ENCODE results near the gene UBE2G1. TPM values are rescaled to one million over a fixed set of nuclear protein-coding genes. Genes with fewer than 3 reads are reported as not detected.
A peak's percentile ranks its signal among the peaks of the same experiment; 100 is the strongest.

The UBE2G1 gene
- total RNA-seq, 1 donor from 2014 or later, result 105 TPM

- no peak for DNase-seq
- no peak for ATAC-seq
- intact Hi-C loops (cut with micrococcal nuclease), result no loop called here
Measured at GRCh38 chr17:4314179-4314578, 52.3 kb downstream of the UBE2G1 start.

DNA sequence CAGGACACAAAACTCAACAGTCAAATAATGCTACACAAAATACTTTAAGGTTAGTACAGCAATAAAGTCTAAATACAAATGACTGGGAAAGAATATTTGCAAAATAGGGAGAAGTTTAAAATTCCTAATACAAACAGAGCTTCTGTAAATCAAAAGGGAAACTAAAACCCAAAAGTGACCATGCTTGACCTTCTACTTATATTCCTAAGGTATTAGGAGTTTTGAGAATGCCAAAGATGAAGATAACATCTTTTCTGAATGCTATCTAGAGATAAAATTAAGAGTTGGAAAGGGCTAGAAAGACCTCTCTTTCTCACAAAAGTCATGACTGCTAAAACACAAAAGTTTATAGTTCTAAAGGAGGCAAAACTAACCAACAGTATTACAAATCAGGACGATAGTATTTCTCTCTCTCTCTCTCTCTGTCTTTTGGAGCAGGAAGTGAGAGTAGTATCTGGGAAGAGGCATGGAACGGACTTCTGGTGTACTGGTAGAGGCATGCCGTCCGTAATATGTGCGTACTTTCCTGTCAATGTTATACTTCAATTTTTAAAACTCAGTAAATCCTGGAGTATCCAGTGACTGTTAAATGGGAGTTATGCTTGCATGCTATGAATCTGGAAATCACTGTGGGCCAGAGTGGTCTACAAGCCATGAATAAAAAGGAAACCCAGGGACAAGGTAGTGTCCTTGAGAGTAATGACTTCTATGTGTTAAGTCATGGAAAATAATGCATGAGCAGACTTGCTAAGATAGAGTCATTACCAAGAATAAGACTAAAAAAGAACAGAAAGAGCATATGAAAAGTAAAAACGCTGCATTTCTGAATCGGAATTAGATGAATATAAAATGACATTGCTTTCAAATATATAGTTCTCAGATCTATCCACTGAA lies 53.0 kb downstream of the UBE2G1 start:
- no peak for DNase-seq
- intact Hi-C loops (cut with micrococcal nuclease), result no loop called here
- peak; percentile 43 for ATAC-seq

GRCh38 chr17:4310354-4311060 lies 56.0 kb downstream of the UBE2G1 start:
- intact Hi-C loops (cut with micrococcal nuclease), result no loop called here
- DNase-seq, result peak; percentile 45
- peak; percentile 74 for ATAC-seq

DNA sequence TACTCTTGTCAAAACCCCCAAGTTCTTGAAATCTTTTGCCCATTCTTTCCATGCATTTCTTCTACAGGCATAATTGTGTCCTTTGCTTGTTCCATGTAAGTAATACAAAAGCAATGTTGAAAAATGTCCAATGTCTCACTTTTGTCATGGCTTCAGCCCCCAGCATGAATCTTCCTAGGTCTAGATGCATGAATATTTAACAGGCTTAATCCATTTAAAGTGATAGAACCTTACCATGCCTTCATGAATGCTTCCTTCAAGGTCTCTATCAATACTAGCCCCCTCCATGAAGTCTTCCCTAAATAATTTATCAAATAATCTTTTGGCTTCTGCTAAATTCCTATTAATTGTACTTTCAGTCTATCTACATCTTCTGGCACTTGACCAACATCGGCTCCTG lies 56.6 kb downstream of the UBE2G1 start:
- intact Hi-C loops (cut with micrococcal nuclease), result no loop called here
- no peak for ATAC-seq
- no peak for DNase-seq

GRCh38 chr17:4307179-4307930 lies 59.1 kb downstream of the UBE2G1 start:
- ATAC-seq (no peak), DNase-seq (no peak)
- intact Hi-C loops (cut with micrococcal nuclease), result no loop called here

- DNase-seq (no peak), ATAC-seq (no peak)
- intact Hi-C loops (cut with micrococcal nuclease), result no loop called here
Measured at GRCh38 chr17:4305224-4305623, 61.3 kb downstream of the UBE2G1 start.

DNA sequence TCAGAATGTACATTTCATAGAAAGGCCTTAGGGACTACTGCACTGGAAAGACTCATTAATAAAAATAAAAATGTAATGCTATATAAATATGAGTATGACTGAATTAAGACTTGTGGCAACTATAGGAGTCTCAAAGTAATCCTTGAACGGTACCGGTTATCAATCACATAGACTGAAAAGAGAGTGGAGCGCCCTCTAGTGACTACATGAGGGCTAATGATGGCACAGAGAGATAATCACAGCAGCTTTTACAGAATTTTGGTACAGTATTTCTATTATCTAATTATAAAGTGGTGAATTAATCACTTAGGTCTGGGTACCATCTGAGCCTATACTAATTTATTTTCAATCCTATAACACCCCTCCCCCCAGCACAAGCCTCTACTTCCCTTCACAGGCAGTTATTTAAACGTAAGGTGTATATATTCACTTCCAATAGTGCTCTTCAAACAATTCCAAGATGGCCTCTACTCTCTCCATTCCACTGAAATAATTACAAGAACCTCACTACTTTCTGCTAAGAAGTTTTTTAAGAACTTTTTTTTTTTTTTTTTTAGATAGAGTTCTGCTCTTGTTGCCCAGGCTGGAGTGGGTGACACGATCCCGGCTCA lies 62.0 kb downstream of the UBE2G1 start:
- peak; percentile 66 for ATAC-seq

DNA sequence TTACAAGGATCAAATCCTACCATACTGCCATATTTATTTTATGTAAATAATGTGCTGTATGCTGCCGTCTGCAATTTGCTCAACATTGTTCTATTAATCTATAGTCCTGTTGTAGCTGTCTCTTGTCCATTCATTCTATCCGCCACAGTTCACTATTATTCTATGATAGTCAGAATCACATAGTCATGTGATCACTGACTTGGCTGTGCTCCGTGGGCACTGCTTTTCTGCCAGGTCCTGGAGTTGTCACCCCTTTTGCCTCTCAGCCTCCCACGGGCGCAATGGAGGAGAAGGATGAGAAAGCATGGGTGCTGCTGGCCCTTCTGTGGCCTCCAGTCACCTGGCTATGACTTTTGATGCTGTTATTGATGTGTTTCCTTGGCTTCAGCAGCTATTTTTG lies 65.4 kb downstream of the UBE2G1 start:
- intact Hi-C loops (cut with micrococcal nuclease), result no loop called here
- DNase-seq, result peak; percentile 55
- peak; percentile 61 for ATAC-seq

More for the DNA sequence above, 62.0 kb downstream of the UBE2G1 start:
- intact Hi-C loops (cut with micrococcal nuclease), result no loop called here
- DNase-seq, result no peak

DNA sequence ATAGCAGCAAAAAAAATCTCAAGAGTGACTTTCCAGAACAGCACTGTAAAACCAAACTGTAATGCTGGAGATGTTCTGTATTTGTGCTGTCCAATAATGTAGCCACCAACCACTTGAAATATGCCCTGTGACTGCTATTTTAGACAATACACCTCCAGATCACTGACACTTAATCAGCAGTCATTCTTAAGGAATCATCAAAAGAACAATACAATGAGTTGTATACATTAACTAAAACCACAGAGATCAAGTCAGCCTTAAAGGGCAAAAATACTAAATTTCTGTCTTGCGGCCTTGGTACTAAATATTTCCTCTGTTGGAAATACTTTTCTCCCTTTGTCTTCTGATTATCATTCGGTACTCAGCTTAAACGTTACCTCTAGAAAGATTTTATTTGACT lies 69.1 kb downstream of the UBE2G1 start:
- intact Hi-C loops (cut with micrococcal nuclease), result no loop called here
- DNase-seq (no peak), ATAC-seq (peak; percentile 28)

DNA sequence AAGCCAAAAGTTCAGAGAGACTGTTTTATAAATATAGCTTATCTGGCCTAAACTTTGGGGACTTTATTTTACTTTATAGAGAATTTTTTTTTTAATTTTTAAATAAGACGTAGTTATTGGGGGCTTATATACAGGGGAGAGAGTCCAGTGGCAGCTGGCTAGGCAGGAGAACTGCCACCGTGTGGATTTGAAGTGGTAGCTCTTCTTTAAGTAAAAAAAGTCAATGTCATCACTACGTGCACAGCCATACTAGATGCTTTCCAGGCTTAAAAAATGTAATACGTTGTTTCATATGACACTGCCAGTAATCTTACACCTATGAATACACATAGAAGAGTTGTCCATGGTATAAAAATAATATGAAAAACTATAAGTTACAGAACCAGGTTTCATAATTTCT lies 70.8 kb downstream of the UBE2G1 start:
- intact Hi-C loops (cut with micrococcal nuclease), result no loop called here
- DNase-seq (no peak), ATAC-seq (no peak)

GRCh38 chr17:4293572-4293971 lies 72.9 kb downstream of the UBE2G1 start:
- intact Hi-C loops (cut with micrococcal nuclease), result no loop called here

DNA sequence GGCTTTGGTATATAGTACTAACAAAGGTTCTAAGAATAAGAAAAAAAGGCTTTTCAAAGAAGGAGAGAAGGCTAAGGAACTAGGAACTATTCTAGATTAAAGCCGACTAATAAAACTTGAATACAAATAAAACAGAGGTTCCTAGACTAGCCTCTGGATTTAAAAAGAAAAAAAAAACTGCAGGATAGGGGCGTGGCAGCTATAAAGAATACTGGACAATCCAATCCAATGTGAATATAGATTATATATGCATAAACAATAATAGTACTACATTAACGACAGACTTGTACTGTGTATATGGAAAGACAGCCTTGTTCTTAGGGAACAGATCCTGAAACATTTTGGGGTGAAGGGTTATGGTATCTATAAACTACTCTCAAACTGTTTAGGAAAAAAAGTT lies 78.8 kb downstream of the UBE2G1 start:
- no peak for ATAC-seq
- no peak for DNase-seq
- intact Hi-C loops (cut with micrococcal nuclease), result no loop called here

More at GRCh38 chr17:4293572-4293971, 72.9 kb downstream of the UBE2G1 start:
- ATAC-seq (no peak), DNase-seq (no peak)

DNA sequence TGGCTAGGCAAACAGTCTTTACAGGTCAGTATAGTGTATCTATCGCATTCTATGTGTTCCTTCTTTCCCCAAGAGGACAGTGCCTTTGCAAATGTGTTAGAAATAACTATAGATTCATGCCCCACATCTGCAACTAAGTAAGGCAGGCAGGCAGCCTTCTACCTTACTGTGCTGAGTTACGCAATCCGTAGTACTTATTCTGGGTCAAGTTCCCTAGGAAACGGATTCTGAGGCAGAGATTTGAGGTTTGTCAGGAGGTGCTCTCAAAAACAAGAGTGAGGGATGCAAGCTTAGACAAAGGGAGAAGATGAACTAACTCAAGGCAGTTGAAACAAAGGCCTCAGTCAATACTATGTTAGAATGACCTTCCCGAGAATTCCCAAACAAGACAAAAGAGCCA lies 90.0 kb downstream of the UBE2G1 start:
- ATAC-seq, result no peak
- intact Hi-C loops (cut with micrococcal nuclease), result no loop called here
- DNase-seq, result no peak

DNA sequence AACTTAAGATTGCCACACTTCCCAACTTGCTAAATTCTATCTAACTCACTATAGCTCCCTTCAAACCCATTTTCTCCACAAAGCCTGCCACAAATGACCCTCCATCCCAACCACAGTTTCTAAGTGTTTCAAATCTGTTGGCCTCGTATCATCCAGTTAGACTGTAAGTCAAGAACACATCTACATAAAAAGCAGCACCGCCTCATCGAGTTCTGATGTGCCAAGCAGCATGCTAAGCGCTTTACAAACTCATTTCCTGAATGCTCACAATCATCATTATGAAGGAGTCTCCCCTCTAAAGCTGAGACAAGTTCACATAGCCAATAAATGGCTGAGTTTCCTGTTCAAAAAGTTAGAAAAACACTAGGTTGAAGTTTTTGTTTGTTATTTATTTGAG lies 93.5 kb downstream of the UBE2G1 start:
- intact Hi-C loops (cut with micrococcal nuclease), result no loop called here
- DNase-seq, result no peak

DNA sequence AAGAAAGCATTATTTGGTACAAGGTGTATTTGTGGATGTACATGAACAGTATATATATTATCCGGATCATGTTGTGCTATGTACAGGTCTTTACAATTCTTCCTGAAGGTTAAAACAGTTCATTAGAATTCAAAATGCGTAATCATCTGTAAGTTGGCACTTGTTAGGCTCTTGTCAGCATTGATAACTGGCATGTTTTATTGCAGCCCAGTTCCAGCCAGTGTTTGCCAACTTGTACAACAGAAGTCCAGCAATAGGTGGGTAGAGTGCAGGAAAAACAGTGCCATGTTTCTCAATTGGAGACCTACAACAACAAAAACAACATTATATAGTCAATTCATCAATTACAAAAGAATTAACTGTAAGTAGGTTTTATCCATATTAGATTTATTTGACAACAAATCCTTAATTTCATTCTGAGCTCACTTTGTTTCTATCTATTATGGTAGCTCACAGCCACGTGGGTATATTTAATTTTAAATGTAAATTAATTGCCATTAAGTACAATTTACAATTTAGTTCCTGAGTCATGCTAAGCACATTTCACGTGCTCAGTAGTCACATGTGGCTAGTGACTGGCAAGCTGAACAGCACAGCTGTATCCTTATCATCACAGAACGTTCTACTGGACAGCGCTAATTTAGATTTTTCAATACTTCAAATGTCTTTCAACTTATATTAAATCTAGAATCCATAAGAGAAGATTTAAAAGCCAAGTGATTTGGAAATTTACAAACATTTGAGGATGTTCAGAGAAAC lies 94.1 kb downstream of the UBE2G1 start:
- ATAC-seq (peak; percentile 72), DNase-seq (no peak)
- intact Hi-C loops (cut with micrococcal nuclease), result no loop called here

More for the DNA sequence above, 93.5 kb downstream of the UBE2G1 start:
- ATAC-seq, result no peak

DNA sequence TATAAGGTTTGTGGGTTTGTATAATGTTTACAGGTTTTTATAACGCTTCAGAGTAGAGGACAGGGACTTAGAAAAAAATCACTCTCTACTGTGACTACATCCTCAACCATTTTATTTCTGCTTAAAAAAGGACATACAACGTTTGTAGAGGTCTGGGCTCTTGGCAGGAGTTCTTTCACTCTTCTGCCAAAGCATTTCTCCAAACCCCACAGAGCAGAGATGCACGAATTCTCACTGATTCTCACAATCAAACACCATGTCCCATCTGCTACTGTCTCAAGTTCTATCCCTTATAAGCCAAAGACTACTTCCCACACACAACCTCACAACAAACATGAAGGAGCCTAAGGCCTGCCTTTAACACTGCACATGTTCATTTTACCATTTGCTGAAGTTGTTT lies 95.7 kb downstream of the UBE2G1 start:
- ATAC-seq (peak; percentile 21), DNase-seq (no peak)
- intact Hi-C loops (cut with micrococcal nuclease), result no loop called here

DNA sequence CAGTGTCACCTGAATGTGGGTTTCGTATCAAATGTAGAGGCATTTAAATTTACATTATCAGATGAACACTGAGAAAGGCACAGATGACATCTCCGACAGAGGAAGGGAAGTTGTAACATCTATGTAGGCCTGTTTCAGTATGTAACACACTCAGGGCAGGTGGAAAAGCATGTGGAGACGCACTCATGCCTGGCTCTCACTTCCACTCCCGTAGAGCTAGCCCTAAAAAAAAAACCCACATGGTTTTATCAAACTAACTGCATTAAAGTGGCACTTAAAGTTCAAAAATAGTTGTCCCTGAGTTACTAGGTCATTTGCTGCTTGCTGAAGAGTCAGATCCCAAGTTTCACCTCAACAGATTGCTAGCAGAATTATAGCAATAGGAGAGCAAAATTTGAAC lies 96.6 kb downstream of the UBE2G1 start:
- no peak for DNase-seq
- intact Hi-C loops (cut with micrococcal nuclease), result no loop called here
- peak; percentile 74 for ATAC-seq

GRCh38 chr17:4267402-4267801 lies 99.1 kb downstream of the UBE2G1 start:
- ATAC-seq (no peak), DNase-seq (no peak)
- intact Hi-C loops (cut with micrococcal nuclease), result no loop called here

DNA sequence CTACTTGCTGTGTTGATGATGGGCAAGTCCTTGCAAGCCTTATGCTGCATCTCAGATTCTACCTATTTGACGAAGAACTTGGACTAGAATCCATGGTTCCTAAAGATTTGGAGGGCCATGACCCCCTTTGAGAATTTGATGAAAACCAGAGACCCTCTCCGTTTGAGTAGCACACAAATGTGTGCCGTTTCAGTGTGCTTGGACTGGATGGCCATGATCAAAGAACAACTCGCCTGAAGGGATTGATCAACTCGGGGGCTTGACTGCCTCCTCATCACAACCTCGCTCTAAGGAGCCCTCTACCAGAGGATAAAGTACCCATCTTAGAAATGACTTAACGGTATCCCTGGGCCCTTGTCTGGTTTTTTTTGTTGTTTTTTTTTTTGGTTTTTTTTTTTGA lies 99.9 kb downstream of the UBE2G1 start:
- no peak for ATAC-seq
- intact Hi-C loops (cut with micrococcal nuclease), result no loop called here
- no peak for DNase-seq
